ENCODE data around the gene SETD5. TPM values are rescaled to one million over a fixed set of nuclear protein-coding genes. Genes with fewer than 3 reads are reported as not detected.

Gene SETD5
- total and polyA plus RNA-seq, 8 donors: 25.5 to 78.0 (median 40.7) TPM

- DNase-seq (no peak), FAIRE-seq (no peak), ATAC-seq (no peak)
- H3K36me3 ChIP-seq: no peaks in the 10 kb centered on the region
- H3K27ac ChIP-seq: no peak overlapping the region
- 13 to 19% methylated on average over 16 to 25 of the region's 25 CpGs for WGBS, 2 donors
- no peaks in the 10 kb centered on the region for H3K4me1 ChIP-seq
- no peak for TF ChIP-seq CTCF (IDR thresholded peaks at IDR 0.05)
- peaks cover 0 to 13% (median 0%) of the 10 kb centered on the region in 4 donors for H3K27me3 ChIP-seq
- no peaks in the 10 kb centered on the region for H3K9me3 ChIP-seq
- H3K4me3 ChIP-seq: no peak overlapping the region
- intact Hi-C loops (cut with DNase I): no loop called here
Measured at GRCh38 chr3:9508781-9509180, 111.4 kb downstream of the SETD5 start.

GRCh38 chr3:9512456-9513045, 115.1 kb downstream of the SETD5 start:
- no peak for DNase-seq
- Histone ChIP-seq H3K36me3 (no peaks in the 10 kb centered on the region), H3K27ac (no peak overlapping the region), H3K9me3 (no peaks in the 10 kb centered on the region), H3K4me1 (no peaks in the 10 kb centered on the region), H3K27me3 (peaks cover 0 to 13% (median 0%) of the 10 kb centered on the region in 4 donors), H3K4me3 (no peak overlapping the region)
- FAIRE-seq: no peak
- intact Hi-C loops (cut with DNase I): no loop called here
- no peak for TF ChIP-seq CTCF (IDR thresholded peaks at IDR 0.05)
- 55 to 60% methylated on average over 7 of the region's 7 CpGs for WGBS, 2 donors
- ATAC-seq: no peak

GRCh38 chr3:9514306-9514705, 116.9 kb downstream of the SETD5 start:
- Histone ChIP-seq H3K4me3 (no peak overlapping the region), H3K27ac (no peak overlapping the region), H3K36me3 (no peaks in the 10 kb centered on the region), H3K9me3 (no peaks in the 10 kb centered on the region), H3K4me1 (no peaks in the 10 kb centered on the region), H3K27me3 (peaks cover 0 to 11% (median 0%) of the 10 kb centered on the region in 4 donors)
- no peak for DNase-seq
- no peak for ATAC-seq
- TF ChIP-seq CTCF (IDR thresholded peaks at IDR 0.05): no peak
- 37 to 49% methylated on average over 4 of the region's 4 CpGs for WGBS, 2 donors
- intact Hi-C loops (cut with DNase I): no loop called here
- no peak for FAIRE-seq

GRCh38 chr3:9514956-9515355, 117.5 kb downstream of the SETD5 start:
- DNase-seq: no peak
- no peak for ATAC-seq
- peaks cover 0 to 5% (median 0%) of the 10 kb centered on the region in 4 donors for H3K27me3 ChIP-seq
- H3K4me3 ChIP-seq: no peak overlapping the region
- H3K36me3 ChIP-seq: no peaks in the 10 kb centered on the region
- H3K9me3 ChIP-seq: no peaks in the 10 kb centered on the region
- H3K27ac ChIP-seq: no peak overlapping the region
- intact Hi-C loops (cut with DNase I): no loop called here
- WGBS, 2 donors: 52% methylated on average over 2 of the region's 2 CpGs
- TF ChIP-seq CTCF (IDR thresholded peaks at IDR 0.05): no peak
- H3K4me1 ChIP-seq: no peaks in the 10 kb centered on the region
- FAIRE-seq: no peak

- ATAC-seq: no peak
- no peaks in the 10 kb centered on the region for H3K27me3 ChIP-seq
- no peak for DNase-seq
- no peak overlapping the region for H3K27ac ChIP-seq
- TF ChIP-seq CTCF (IDR thresholded peaks at IDR 0.05): no peak
- intact Hi-C loops (cut with DNase I): no loop called here
- H3K36me3 ChIP-seq: no peaks in the 10 kb centered on the region
- no peaks in the 10 kb centered on the region for H3K9me3 ChIP-seq
- H3K4me3 ChIP-seq: no peak overlapping the region
- FAIRE-seq: no peak
- H3K4me1 ChIP-seq: no peaks in the 10 kb centered on the region
- 69 to 77% methylated on average over 2 of the region's 2 CpGs for WGBS, 2 donors
Measured at GRCh38 chr3:9525078-9525477, 127.7 kb downstream of the SETD5 start.

Other genes with a start within 250 kb of the SETD5 start
- 1 to 10 TPM; 2.4 to 6.5 (median 3.2) TPM for gene SRGAP3, start 148.0 kb upstream of the SETD5 start, total RNA-seq
- gene SRGAP3, start 148.0 kb upstream of the SETD5 start, polyA plus RNA-seq: 1 to 10 TPM; 1.9 to 2.2 TPM
- gene THUMPD3, start 34.6 kb upstream of the SETD5 start, total RNA-seq: 10 to 100 TPM; 14.0 to 22.5 (median 16.4) TPM
- 10 to 100 TPM; 12.0 to 20.6 TPM for gene THUMPD3, start 34.6 kb upstream of the SETD5 start, polyA plus RNA-seq
- gene LHFPL4, start 156.2 kb downstream of the SETD5 start, total RNA-seq: 1 to 10 TPM in 3 of 6 donors, under 1 TPM in 3; 0.35 to 2.8 (median 0.96) TPM
- gene LHFPL4, start 156.2 kb downstream of the SETD5 start, polyA plus RNA-seq: 1 to 10 TPM in 1 of 2 donors, under 1 TPM in 1; 0.99 to 3.9 TPM

Measured in pancreas (tissue), 10 donors.